Immature natural killer cell (primary cell): ENCODE measurements around the gene CES4A. TPM values are rescaled to one million over a fixed set of nuclear protein-coding genes. Genes with fewer than 3 reads are reported as not detected.
A peak's percentile ranks its signal among the peaks of the same experiment; 100 is the strongest.
"Not testable (repeated sequence)": the region's sequence is repeated elsewhere in the genome, so short reads cannot be mapped to it uniquely, and the experiment has no call there.

Experiments used
- DNase-seq, 3 donors: peaks; one replicate each; pipeline ENCODE4 v3.0.0; 2022; ENCODE audit warnings: mixed read lengths in 1 of 3
- H3K27ac Mint-ChIP-seq, 6 donors: one replicate each; pipeline ENCODE4 v1.8.0; 2020; ENCODE audit warnings: mixed read lengths in 6 of 6, mild to moderate bottlenecking in 5 of 6, inconsistent platforms in 4 of 6, moderate library complexity in 3 of 6
- H3K27me3 Mint-ChIP-seq, 3 donors: one replicate each; pipeline ENCODE4 v1.8.0; 2020 to 2021; ENCODE audit warnings: low read depth in 3 of 3, mild to moderate bottlenecking in 3 of 3, mixed read lengths in 3 of 3, moderate library complexity in 3 of 3, inconsistent platforms in 1 of 3
- H3K36me3 Mint-ChIP-seq, 3 donors: one replicate each; pipeline ENCODE4 v1.8.0; 2020; ENCODE audit warnings: mixed read lengths in 3 of 3, inconsistent platforms in 2 of 3, mild to moderate bottlenecking in 2 of 3
- H3K4me1 Mint-ChIP-seq, 2 donors: one replicate each; pipeline ENCODE4 v1.8.0; 2020; ENCODE audit warnings: inconsistent platforms in 2 of 2, mild to moderate bottlenecking in 2 of 2, mixed read lengths in 2 of 2, moderate library complexity in 1 of 2
- H3K4me3 Mint-ChIP-seq, 5 donors: one replicate each; pipeline ENCODE4 v1.8.0; 2020; ENCODE audit warnings: mild to moderate bottlenecking in 5 of 5, mixed read lengths in 5 of 5, inconsistent platforms in 3 of 5, moderate library complexity in 3 of 5
- H3K9me3 Mint-ChIP-seq, 6 donors: one replicate each; pipeline ENCODE4 v1.8.0; 2020; ENCODE audit warnings: mild to moderate bottlenecking in 6 of 6, mixed read lengths in 6 of 6, inconsistent platforms in 4 of 6, moderate library complexity in 3 of 6
- polyA plus RNA-seq, 3 donors: library from polyadenylated mRNA; unstranded; fragments of 300-500 nt; fragmentation: Illumina TruSeq; gene quantifications; one replicate each; pipeline ENCODE4 v1.2.3, GENCODE V29; 2021

CES4A gene
- polyA plus RNA-seq, 3 donors from 2014 or later, result 0.98 to 1.6 TPM; not detected in 1

GRCh38 chr16:66979011-66979717 lies 9.2 kb upstream of the CES4A start:
- Mint-ChIP-seq H3K27ac (no peak overlapping the region), H3K36me3 (no peaks in the 10 kb centered on the region), H3K27me3 (peaks cover 1 to 5% (median 2%) of the 10 kb centered on the region in 3 donors), H3K9me3 (no peaks in the 10 kb centered on the region), H3K4me3 (no peak overlapping the region), H3K4me1 (no peaks in the 10 kb centered on the region)
- DNase-seq, result no peak

GRCh38 chr16:66983033-66983432 lies 5.4 kb upstream of the CES4A start:
- no peak for DNase-seq
- H3K4me1 Mint-ChIP-seq, result no peaks in the 10 kb centered on the region
- H3K36me3 Mint-ChIP-seq, result no peaks in the 10 kb centered on the region
- H3K27ac Mint-ChIP-seq, result no peak overlapping the region
- H3K4me3 Mint-ChIP-seq, result no peak overlapping the region
- peaks cover 0 to 2% (median 0%) of the 10 kb centered on the region in 3 donors for H3K27me3 Mint-ChIP-seq
- H3K9me3 Mint-ChIP-seq, result no peaks in the 10 kb centered on the region

GRCh38 chr16:66984892-66985311 lies 3.5 kb upstream of the CES4A start:
- H3K4me1 Mint-ChIP-seq, result no peaks in the 10 kb centered on the region
- peaks cover 0 to 1% (median 0%) of the 10 kb centered on the region in 3 donors for H3K27me3 Mint-ChIP-seq
- no peaks in the 10 kb centered on the region for H3K36me3 Mint-ChIP-seq
- DNase-seq, result no peak
- peak overlapping the region in 3 of 6 donors; percentile 37 to 88 (median 69) for H3K27ac Mint-ChIP-seq
- H3K4me3 Mint-ChIP-seq, result peak overlapping the region in 1 of 5 donors; percentile 15
- no peaks in the 10 kb centered on the region for H3K9me3 Mint-ChIP-seq

GRCh38 chr16:66986559-66986958 lies 1.8 kb upstream of the CES4A start:
- Mint-ChIP-seq H3K36me3 (no peaks in the 10 kb centered on the region), H3K9me3 (no peaks in the 10 kb centered on the region), H3K4me1 (no peaks in the 10 kb centered on the region), H3K27me3 (peaks cover 0 to 1% (median 0%) of the 10 kb centered on the region in 3 donors), H3K27ac (no peak overlapping the region), H3K4me3 (no peak overlapping the region)
- no peak for DNase-seq

DNA sequence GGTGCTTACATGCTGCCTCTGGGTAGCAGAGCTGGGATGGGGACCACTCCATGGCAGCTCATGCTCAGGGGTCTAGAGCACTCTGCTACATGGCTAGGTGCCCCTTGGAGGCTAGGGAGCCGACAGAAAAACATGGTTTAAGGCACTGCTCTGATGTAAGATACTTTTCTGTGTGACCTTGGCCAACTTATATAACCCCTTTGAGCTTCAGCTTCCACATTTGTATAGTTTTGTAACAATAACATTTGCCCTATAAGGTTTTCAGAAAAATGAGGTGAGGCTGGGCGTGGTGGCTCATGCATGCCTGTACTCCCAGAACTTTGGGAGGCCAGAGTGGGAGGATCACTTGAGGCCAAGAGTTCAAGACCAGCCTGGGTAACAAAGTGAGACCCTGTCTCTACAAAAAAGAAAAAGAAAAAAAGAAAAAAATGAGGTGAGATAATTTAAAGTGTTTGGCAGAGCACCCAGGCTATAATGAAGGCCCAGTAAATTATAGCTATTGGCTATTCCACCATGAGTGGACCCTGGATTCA lies 3.2 kb downstream of the CES4A start:
- H3K4me1 Mint-ChIP-seq, result no peaks in the 10 kb centered on the region
- H3K36me3 Mint-ChIP-seq, result no peaks in the 10 kb centered on the region
- DNase-seq, result no peak
- no peak overlapping the region for H3K4me3 Mint-ChIP-seq
- no peaks in the 10 kb centered on the region for H3K9me3 Mint-ChIP-seq
- H3K27ac Mint-ChIP-seq, result no peak overlapping the region
- H3K27me3 Mint-ChIP-seq, result peaks cover 0 to 2% (median 1%) of the 10 kb centered on the region in 3 donors

DNA sequence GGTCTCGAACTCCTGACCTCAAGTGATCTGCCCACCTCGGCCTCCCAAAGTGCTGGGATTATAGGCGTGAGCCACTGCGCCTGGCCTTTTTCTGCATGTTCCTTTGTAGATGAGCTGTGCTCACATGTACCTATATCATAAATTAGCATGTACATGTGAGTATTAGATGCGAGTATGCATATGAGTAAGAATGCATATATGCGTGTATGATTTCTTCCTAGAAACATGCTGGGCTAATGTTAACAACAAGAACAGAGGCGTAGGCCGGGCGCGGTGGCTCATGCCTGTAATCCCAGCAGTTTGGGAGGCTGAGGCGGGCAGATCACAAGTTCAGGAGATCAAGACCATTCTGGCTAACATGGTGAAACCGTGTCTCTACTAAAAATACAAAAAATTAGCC lies 5.2 kb downstream of the CES4A start:
- DNase-seq, H3K27ac Mint-ChIP-seq, H3K9me3 Mint-ChIP-seq, H3K36me3 Mint-ChIP-seq, H3K27me3 Mint-ChIP-seq, H3K4me3 Mint-ChIP-seq, H3K4me1 Mint-ChIP-seq: not testable (repeated sequence)

DNA sequence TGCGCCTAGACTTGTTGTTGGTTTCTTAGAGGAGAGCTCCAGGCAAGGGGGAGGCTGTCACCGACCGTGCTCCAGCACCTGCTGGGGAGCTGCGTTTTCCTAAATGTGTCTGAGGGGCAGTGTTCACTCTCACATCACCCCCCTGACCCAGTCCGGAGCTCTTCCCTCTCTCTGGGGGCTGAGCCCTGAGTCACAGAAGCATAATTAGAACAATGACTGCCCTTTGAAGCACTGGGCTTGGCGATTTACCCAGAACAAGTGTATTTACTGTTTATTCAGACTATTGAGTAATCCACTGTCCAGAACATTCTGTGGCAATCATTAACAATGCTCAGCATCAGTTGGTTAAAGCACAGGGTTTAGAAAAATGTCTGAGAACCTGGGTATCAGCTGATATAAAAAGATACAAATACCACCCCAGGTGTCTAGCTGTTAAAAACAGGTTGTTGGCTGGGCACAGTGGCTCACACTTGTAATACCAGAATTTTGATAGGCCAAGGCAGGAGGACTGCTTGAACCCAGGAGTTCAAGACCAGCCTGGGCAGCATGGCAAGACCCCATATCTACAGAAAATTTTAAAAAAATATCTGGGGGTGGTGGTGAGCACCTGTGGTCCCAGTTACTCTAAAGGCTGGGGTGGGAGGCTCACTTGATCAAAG lies 8.1 kb downstream of the CES4A start:
- Mint-ChIP-seq H3K4me1 (peaks cover 2 to 8% of the 10 kb centered on the region in 2 donors), H3K4me3 (no peak overlapping the region), H3K9me3 (no peaks in the 10 kb centered on the region), H3K36me3 (no peaks in the 10 kb centered on the region), H3K27ac (no peak overlapping the region), H3K27me3 (peaks cover 0 to 2% (median 0%) of the 10 kb centered on the region in 3 donors)
- no peak for DNase-seq

DNA sequence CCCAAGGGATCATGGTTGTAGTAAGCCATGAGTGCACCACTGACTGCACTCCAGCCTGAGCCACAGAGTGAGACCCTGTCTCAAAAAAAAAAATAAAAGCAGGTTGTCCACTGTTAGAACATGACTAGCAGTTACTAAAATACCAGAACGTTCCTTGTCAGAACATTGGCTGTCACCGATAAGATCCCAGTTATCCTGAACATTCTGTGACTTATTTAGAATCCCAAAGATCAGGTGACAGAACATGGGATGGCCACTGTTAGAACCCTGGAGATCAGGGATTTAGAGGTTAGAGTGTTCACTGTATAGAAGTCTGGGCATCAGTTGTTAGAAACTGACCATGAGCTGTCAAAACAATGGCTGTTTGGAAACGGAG lies 8.6 kb downstream of the CES4A start:
- no peak for DNase-seq
- no peak overlapping the region for H3K4me3 Mint-ChIP-seq
- H3K9me3 Mint-ChIP-seq, result no peaks in the 10 kb centered on the region
- peaks cover 0 to 2% (median 0%) of the 10 kb centered on the region in 3 donors for H3K27me3 Mint-ChIP-seq
- H3K36me3 Mint-ChIP-seq, result no peaks in the 10 kb centered on the region
- no peak overlapping the region for H3K27ac Mint-ChIP-seq
- peaks cover 7 to 13% of the 10 kb centered on the region in 2 donors for H3K4me1 Mint-ChIP-seq

DNA sequence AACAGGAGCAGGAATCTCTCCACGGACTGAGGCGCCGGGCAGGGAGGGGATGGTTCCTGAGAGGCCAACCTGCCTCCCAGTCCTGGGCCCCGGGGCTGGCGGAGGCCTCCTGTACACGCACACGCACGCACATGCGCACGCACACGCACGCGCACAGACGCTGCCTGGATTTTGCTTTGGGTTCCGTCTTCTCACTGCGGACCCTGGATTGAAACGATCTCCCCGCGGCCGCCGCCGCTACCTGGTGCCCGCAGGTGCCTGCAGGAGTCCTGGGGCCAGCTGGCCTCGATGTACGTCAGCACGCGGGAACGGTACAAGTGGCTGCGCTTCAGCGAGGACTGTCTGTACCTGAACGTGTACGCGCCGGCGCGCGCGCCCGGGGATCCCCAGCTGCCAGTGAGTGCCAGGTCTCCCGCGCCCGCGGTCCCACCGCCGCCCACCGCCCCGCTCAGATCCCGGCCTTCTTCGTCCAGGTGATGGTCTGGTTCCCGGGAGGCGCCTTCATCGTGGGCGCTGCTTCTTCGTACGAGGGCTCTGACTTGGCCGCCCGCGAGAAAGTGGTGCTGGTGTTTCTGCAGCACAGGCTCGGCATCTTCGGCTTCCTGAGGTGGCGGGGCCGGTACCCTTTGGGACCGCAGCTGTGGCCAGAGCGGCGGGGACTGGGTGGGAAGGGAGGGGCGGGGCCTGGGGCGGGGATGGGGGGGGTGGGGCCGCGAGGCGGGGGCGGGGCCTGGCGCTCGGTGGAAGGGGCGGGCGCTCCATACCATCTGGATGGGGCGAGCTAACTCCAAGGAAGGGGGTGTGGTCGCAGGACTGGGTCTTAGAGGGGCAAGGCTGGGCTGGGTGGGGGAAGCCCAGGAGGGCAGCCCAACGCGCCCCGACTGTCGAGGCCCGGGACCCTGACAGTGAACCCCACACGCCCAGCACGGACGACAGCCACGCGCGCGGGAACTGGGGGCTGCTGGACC lies 12.3 kb downstream of the CES4A start:
- Mint-ChIP-seq H3K27me3 (peaks cover 0 to 3% (median 0%) of the 10 kb centered on the region in 3 donors), H3K36me3 (no peaks in the 10 kb centered on the region), H3K9me3 (no peaks in the 10 kb centered on the region), H3K27ac (peak overlapping the region in 4 of 6 donors; percentile 39 to 63 (median 53)), H3K4me3 (peak overlapping the region; percentile 65 to 88 (median 84)), H3K4me1 (peaks cover 11 to 16% of the 10 kb centered on the region in 2 donors)
- peak; percentile 40 to 56 (median 44) for DNase-seq

- H3K36me3 Mint-ChIP-seq, result no peaks in the 10 kb centered on the region
- H3K27me3 Mint-ChIP-seq, result peaks cover 0 to 3% (median 0%) of the 10 kb centered on the region in 3 donors
- peak overlapping the region; percentile 32 to 80 (median 52) for H3K4me3 Mint-ChIP-seq
- no peak overlapping the region for H3K27ac Mint-ChIP-seq
- H3K9me3 Mint-ChIP-seq, result no peaks in the 10 kb centered on the region
- no peak for DNase-seq
- H3K4me1 Mint-ChIP-seq, result peaks cover 11 to 16% of the 10 kb centered on the region in 2 donors
Observed at GRCh38 chr16:67001726-67002125, 13.3 kb downstream of the CES4A start.

DNA sequence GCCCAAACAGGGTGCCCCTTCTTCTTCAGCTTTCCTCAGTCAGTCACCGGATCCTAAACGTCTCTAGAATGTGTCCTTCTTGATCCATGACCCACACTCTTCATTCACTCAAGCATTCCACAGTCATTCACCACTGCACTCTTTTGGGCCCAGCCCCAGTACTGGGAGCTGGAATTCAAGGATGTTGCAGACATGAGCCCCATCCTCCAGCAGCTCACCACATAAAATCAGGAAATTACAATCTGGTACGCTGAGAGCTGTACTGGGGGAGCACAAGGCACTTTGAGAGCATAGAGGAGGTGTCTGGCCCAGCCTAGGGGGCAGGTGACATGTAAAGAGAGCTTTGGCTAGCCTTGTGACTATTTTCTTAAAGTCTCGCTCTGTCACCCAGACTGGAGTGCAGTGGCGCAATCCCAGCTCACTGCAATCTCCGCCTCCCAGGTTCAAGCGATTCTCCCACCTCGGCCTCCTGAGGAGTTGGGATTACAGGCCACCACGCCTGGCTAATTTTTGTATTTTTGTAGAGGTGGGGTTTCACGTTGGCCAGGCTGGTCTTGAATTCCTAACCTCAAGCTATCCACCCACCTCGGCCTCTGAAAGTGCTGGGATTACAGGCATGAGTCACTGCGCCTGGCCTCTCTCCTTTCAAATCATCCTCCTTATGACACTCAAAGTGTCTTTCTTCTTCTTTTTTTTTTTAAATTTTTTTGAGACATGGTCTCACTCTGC lies 18.7 kb downstream of the CES4A start:
- Mint-ChIP-seq H3K9me3 (no peaks in the 10 kb centered on the region), H3K4me1 (peaks cover 2 to 3% of the 10 kb centered on the region in 2 donors), H3K27ac (no peak overlapping the region), H3K4me3 (no peak overlapping the region), H3K36me3 (no peaks in the 10 kb centered on the region), H3K27me3 (peaks cover 2 to 5% (median 3%) of the 10 kb centered on the region in 3 donors)
- no peak for DNase-seq

DNA sequence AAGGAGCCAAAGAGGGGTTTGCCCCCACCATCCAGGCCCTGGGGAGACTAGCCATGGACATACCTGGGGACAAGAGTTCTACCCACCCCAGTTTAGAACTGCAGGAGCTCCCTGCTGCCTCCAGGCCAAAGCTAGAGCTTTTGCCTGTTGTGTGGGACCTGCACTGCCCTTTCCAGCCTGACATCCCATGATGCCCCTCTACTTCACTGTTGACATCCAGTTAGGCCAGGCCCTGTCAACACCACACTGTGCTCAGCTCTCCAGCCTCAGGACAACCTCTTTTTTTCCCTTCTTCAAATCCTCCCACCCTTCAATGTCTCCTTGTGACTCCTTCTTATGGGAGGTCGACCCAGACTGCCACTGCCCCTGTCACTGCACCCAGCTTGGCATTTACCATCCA lies 20.8 kb downstream of the CES4A start:
- no peak for DNase-seq
- H3K9me3 Mint-ChIP-seq, result no peaks in the 10 kb centered on the region
- no peaks in the 10 kb centered on the region for H3K36me3 Mint-ChIP-seq
- peaks cover 2 to 5% (median 3%) of the 10 kb centered on the region in 3 donors for H3K27me3 Mint-ChIP-seq
- H3K27ac Mint-ChIP-seq, result no peak overlapping the region
- no peak overlapping the region for H3K4me3 Mint-ChIP-seq
- no peaks in the 10 kb centered on the region for H3K4me1 Mint-ChIP-seq

DNA sequence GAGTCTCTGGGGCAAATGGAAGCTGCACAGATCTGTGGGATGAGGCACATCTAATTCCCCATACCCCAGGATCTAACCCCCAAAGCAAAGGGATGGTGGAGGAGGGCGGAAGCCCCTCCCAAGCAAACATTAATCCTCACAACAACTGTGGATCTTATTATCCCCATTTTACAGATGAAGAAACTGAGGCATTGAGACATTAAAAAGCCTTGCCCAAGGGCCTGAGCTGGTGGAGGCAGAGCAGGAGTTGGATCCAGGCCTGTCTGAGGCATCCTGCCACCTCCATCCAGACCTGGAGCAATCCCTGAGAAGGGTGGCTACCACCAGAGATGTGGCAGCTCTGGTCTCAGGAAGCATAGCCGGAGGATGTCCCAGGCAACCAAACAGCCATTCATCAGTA lies 22.9 kb downstream of the CES4A start:
- Mint-ChIP-seq H3K4me1 (peaks cover 0 to 2% of the 10 kb centered on the region in 2 donors), H3K36me3 (peaks cover 0 to 4% (median 0%) of the 10 kb centered on the region in 3 donors), H3K9me3 (no peaks in the 10 kb centered on the region), H3K27me3 (peaks cover 4 to 6% (median 5%) of the 10 kb centered on the region in 3 donors), H3K27ac (no peak overlapping the region), H3K4me3 (no peak overlapping the region)
- DNase-seq, result no peak
